Body of pancreas (tissue), 4 donors: ENCODE data around the gene EPHX1. TPM values are rescaled to one million over a fixed set of nuclear protein-coding genes. Genes with fewer than 3 reads are reported as not detected.
A peak's percentile ranks its signal among the peaks of the same experiment; 100 is the strongest.

Source experiments
- ATAC-seq: fragments of 150-250 bp; one replicate; pipeline ENCODE4 v1.9.1; 2016
- DNase-seq, 4 donors: peaks; one replicate each; pipeline ENCODE4 v3.0.0-alpha.2; 2019
- H3K27ac ChIP-seq, 4 donors: fragments of 200-600 bp; sonication (generic); 1 replicate in 3 of 4; 2 replicates in 1 of 4; pipeline versions ENCODE4 v1.5.1 to v1.6.1; 2016 to 2019; ENCODE audit warnings: mild to moderate bottlenecking in 1 of 4, mixed read lengths in 1 of 4, moderate library complexity in 1 of 4
- H3K27me3 ChIP-seq, 2 donors: fragments of 200-600 bp; sonication (generic); one replicate each; pipeline ENCODE4 v1.6.0; 2016; ENCODE audit warnings: mild to moderate bottlenecking in 1 of 2
- H3K36me3 ChIP-seq, 2 donors: fragments of 200-600 bp; sonication (generic); replicated peaks in 1 of 2; 2 replicates each; pipeline ENCODE4 v1.5.1; 2016; ENCODE audit warnings: low read depth in 2 of 2; ENCODE audit not compliant: insufficient read depth in 1 of 2
- H3K4me1 ChIP-seq: fragments of 200-600 bp; sonication (generic); one replicate; pipeline ENCODE4 v1.6.0; 2016
- H3K4me3 ChIP-seq, 2 donors: fragments of 200-600 bp; sonication (generic); 1 replicate in 1 of 2; 2 replicates in 1 of 2; pipeline ENCODE4 v1.5.1; 2016 to 2019
- H3K9me3 ChIP-seq, 3 donors: fragments of 200-600 bp; sonication (generic); 1 replicate in 2 of 3; 2 replicates in 1 of 3; pipeline ENCODE4 v1.5.1; 2016
- POLR2A ChIP-seq, 3 donors: fragments of 450-650 bp; IDR thresholded peaks; one replicate each; pipeline ENCODE4 v1.6.1; 2016; ENCODE audit warnings: antibody characterized with exemption in 3 of 3, mild to moderate bottlenecking in 2 of 3
- WGBS, 2 donors: methylation state at CpG; one replicate each; pipeline ENCODE4 v1.1.5; 2017; 5-methylcytosine and 5-hydroxymethylcytosine counted together
- intact Hi-C: fragments of 100-400 bp; cut with DNase I; formaldehyde crosslinking; loops from one replicate; pipeline ENCODE4 v1.15.1; 2023
- total RNA-seq, 2 donors: library from RNA; depleted of rRNA; stranded (reverse); fragments of >200 nt; gene quantifications; one replicate each; pipeline ENCODE4 v1.1.0, GENCODE V29; 2016
- TF ChIP-seq, protein P1 (sequence below), 7 experiments: fragments of 450-650 bp in 4 of 7; fragments of 200-600 bp in 3 of 7; sonication (generic) in 3 of 7; IDR thresholded peaks; one replicate each; pipeline ENCODE4 v1.5.1; 2016 to 2019; ENCODE audit warnings: antibody characterized with exemption in 7 of 7

Gene EPHX1
- total RNA-seq, 2 donors from 2014 or later = 109 to 136 TPM

DNA sequence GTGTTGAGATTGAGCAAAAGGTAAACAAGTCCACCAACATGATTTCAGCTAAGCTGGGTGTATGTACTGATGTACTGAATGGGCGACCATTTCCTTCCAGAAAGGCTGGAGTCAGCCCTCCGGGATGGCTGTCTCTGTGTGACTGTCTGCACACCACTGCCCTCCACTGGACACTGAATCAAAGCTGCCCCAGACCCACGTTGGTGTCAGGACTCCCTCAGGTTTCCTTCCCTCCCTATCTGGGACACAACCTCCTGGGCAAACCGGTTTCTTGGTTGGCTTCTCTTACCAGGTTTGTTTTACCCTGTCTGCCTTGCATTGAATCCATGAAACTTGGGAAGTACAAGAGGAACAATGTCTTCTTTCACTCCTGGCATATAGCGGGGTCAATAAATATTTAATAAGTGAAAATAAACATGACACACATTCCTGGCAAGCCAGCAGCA, 37.6 kb upstream of the EPHX1 start:
- peak; percentile 94 for ATAC-seq
- 5% methylated on average over 5 of the region's 5 CpGs for WGBS, 2 donors
- DNase-seq = peak; percentile 95 to 96 (median 96)
- TF ChIP-seq, protein P1, sequence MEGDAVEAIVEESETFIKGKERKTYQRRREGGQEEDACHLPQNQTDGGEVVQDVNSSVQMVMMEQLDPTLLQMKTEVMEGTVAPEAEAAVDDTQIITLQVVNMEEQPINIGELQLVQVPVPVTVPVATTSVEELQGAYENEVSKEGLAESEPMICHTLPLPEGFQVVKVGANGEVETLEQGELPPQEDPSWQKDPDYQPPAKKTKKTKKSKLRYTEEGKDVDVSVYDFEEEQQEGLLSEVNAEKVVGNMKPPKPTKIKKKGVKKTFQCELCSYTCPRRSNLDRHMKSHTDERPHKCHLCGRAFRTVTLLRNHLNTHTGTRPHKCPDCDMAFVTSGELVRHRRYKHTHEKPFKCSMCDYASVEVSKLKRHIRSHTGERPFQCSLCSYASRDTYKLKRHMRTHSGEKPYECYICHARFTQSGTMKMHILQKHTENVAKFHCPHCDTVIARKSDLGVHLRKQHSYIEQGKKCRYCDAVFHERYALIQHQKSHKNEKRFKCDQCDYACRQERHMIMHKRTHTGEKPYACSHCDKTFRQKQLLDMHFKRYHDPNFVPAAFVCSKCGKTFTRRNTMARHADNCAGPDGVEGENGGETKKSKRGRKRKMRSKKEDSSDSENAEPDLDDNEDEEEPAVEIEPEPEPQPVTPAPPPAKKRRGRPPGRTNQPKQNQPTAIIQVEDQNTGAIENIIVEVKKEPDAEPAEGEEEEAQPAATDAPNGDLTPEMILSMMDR (IDR thresholded peaks at IDR 0.05) = peak; percentile 79 to 99 (median 97)
- no peak for TF ChIP-seq POLR2A (IDR thresholded peaks at IDR 0.05)
- Histone ChIP-seq H3K4me3 (no peak overlapping the region), H3K9me3 (no peaks in the 10 kb centered on the region), H3K27ac (peak overlapping the region; percentile 75 to 84 (median 76)), H3K27me3 (no peaks in the 10 kb centered on the region), H3K4me1 (peaks cover 65% of the 10 kb centered on the region), H3K36me3 (no peaks in the 10 kb centered on the region)
- intact Hi-C loops = no loop called here

DNA sequence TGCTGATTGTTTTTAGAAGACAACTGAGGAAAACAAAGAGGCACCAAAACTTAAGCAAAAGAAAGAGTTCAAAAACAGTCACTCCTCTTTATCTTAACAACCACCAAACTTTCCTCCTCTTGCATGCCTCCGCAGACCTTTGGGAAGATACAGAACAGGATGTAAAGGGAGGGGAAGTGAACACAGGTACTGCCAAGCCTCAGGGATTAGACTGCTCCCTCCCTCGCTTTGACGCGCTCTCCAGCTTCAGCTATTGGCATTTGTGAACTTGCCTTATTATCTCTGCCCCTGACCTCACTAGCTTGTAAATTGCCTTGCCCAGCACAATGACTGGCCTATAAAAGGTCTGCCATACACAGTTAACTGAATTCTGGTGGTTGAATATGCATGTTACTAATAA, 37.1 kb upstream of the EPHX1 start:
- peaks cover 60% of the 10 kb centered on the region for H3K4me1 ChIP-seq
- H3K36me3 ChIP-seq = no peaks in the 10 kb centered on the region
- peak; percentile 22 for ATAC-seq
- 10 to 16% methylated on average over 4 of the region's 4 CpGs for WGBS, 2 donors
- intact Hi-C loops = no loop called here
- no peak overlapping the region for H3K4me3 ChIP-seq
- DNase-seq = peak; percentile 41 to 59 (median 47)
- peak overlapping the region; percentile 75 to 84 (median 76) for H3K27ac ChIP-seq
- no peaks in the 10 kb centered on the region for H3K27me3 ChIP-seq
- TF ChIP-seq POLR2A (IDR thresholded peaks at IDR 0.05) = no peak
- TF ChIP-seq, protein P1 (IDR thresholded peaks at IDR 0.05) = no peak
- no peaks in the 10 kb centered on the region for H3K9me3 ChIP-seq

DNA sequence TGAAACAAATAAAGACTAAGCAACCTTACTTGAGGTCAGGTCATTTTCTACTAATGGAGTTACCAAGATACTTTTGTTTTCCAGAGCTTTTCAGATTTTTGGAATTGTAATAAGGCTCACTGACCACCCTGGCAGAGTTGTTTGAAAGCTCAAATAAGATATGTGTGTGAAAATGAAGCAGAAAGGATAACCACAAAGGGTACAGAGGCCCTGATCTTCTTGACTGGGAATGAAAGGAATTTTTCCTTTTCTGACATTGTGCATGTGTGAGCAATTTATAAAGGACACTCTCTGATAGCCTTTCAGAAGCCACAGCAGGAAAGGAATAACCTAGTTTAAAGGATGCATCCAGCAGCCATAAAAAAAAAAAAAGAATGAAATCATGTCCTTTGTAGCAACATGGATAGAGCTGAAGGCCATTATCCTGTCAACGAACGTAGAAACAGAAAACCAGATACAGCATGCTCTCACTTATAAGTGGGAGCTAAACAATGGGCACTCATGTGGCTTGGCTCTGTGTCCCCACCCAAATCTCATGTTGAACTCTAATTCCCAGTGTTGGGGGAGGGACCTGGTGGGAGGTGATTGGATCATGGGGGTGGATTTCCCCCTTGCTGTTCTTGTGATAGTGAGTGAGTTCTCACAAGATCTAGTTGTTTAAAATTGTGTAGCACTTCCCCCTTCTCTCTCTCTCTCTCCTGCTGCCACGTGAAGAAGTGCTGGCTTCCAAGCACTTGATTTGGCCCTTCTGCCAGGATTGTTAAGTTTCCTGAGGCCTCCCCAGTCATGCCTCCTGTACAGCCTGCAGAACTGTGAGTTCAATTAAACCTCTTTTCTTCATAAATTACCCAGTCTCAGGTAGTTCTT, 35.4 kb upstream of the EPHX1 start:
- TF ChIP-seq, protein P1 (IDR thresholded peaks at IDR 0.05) = no peak
- Histone ChIP-seq H3K27me3 (no peaks in the 10 kb centered on the region), H3K4me1 (peaks cover 60% of the 10 kb centered on the region), H3K4me3 (no peak overlapping the region), H3K9me3 (no peaks in the 10 kb centered on the region), H3K36me3 (no peaks in the 10 kb centered on the region), H3K27ac (peak overlapping the region in 1 of 4 donors; percentile 75)
- ATAC-seq (no peak), DNase-seq (no peak)
- intact Hi-C loops = no loop called here
- WGBS, 2 donors = 50 to 59% methylated on average over 3 of the region's 3 CpGs

DNA sequence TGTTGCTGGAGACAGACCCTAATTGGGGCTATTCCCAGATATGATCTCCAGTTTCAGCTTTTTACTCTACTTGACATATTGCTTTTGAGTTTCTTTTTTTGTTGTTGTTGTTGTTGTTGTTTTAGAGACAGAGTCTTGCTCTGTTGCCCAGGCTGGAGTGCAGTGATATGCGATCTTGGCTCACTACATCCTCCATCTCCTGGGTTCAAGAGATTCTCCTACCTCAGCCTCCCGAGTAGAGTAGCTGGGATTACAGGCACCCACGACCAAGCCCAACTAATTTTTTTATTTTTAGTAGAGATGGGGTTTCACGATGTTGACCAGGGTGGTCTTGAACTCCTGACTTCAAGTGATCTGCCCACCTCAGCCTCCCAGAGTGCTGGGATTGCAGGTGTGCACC, 33.6 kb upstream of the EPHX1 start:
- Histone ChIP-seq H3K9me3 (no peaks in the 10 kb centered on the region), H3K36me3 (no peaks in the 10 kb centered on the region), H3K4me1 (peaks cover 62% of the 10 kb centered on the region), H3K27me3 (no peaks in the 10 kb centered on the region), H3K4me3 (no peak overlapping the region), H3K27ac (no peak overlapping the region)
- no peak for TF ChIP-seq POLR2A (IDR thresholded peaks at IDR 0.05)
- TF ChIP-seq, protein P1 (IDR thresholded peaks at IDR 0.05) = no peak
- WGBS, 2 donors = 82 to 87% methylated on average over 4 of the region's 4 CpGs
- DNase-seq (no peak), ATAC-seq (no peak)
- intact Hi-C loops = no loop called here
